MCF 10A (cell line): ENCODE results near the gene COG2. TPM values are rescaled to one million over a fixed set of nuclear protein-coding genes. Genes with fewer than 3 reads are reported as not detected.

Source experiments
- BruUV-seq: library from RNA; stranded (reverse); fragments of 400-500 nt; replicated peaks from 2 replicates; lab custom pipeline; 2021; lab: Mats Ljungman, UMichigan
- CTCF ChIA-PET: fragments of 300-600 bp; sonication (Branson Sonifier 250); formaldehyde crosslinking; extraction: SDS; loops from one replicate; lab custom pipeline; 2021; ENCODE audit warnings: antibody characterized with exemption, inconsistent platforms; lab: Yijun Ruan, JAX
- POLR2A ChIA-PET: fragments of 300-600, 350-650 bp; sonication (Branson Sonifier 250); formaldehyde crosslinking; extraction: SDS; loops from one replicate; lab custom pipeline; 2020; ENCODE audit warnings: antibody characterized with exemption, inconsistent platforms; lab: Yijun Ruan, JAX
- DNase-seq: peaks from one replicate; pipeline ENCODE4 v3.0.0-alpha.2; 2018; ENCODE audit not compliant: unreplicated experiment
- H3K27ac Mint-ChIP-seq: one replicate; pipeline ENCODE4 v1.8.0; 2022; ENCODE audit warnings: mild to moderate bottlenecking, low read depth, mixed read lengths; ENCODE audit not compliant: unreplicated experiment
- H3K27me3 Mint-ChIP-seq: one replicate; pipeline ENCODE4 v1.8.0; 2022; ENCODE audit warnings: mixed read lengths; ENCODE audit not compliant: insufficient read depth, unreplicated experiment
- H3K36me3 Mint-ChIP-seq: one replicate; pipeline ENCODE4 v1.8.0; 2022; ENCODE audit warnings: mild to moderate bottlenecking, moderate library complexity, mixed read lengths; ENCODE audit not compliant: insufficient read depth, unreplicated experiment
- H3K4me1 Mint-ChIP-seq: one replicate; pipeline ENCODE4 v1.8.0; 2022; ENCODE audit warnings: mixed read lengths; ENCODE audit not compliant: insufficient read depth, unreplicated experiment
- H3K4me3 Mint-ChIP-seq: one replicate; pipeline ENCODE4 v1.8.0; 2022; ENCODE audit warnings: mild to moderate bottlenecking, moderate library complexity, mixed read lengths; ENCODE audit not compliant: unreplicated experiment
- H3K9me3 Mint-ChIP-seq: one replicate; pipeline ENCODE4 v1.8.0; 2022; ENCODE audit warnings: mixed read lengths; ENCODE audit not compliant: unreplicated experiment
- intact Hi-C: fragments of 100-400 bp; cut with micrococcal nuclease; formaldehyde crosslinking; loops from 2 replicates; pipeline ENCODE4 v1.14.1; 2022
- total RNA-seq: library from RNA; stranded (reverse); gene quantifications from 2 replicates; pipeline ENCODE4 v1.2.3, GENCODE V29; 2022
- TF ChIP-seq, protein P1 (sequence below): fragments of 200-600 bp; IDR thresholded peaks from one replicate; pipeline ENCODE4 v1.8.0; 2022; ENCODE audit warnings: antibody characterized with exemption, mild to moderate bottlenecking; ENCODE audit not compliant: unreplicated experiment

COG2 gene
- total RNA-seq, 1 experiment from 2014 or later = 46.7 TPM

DNA sequence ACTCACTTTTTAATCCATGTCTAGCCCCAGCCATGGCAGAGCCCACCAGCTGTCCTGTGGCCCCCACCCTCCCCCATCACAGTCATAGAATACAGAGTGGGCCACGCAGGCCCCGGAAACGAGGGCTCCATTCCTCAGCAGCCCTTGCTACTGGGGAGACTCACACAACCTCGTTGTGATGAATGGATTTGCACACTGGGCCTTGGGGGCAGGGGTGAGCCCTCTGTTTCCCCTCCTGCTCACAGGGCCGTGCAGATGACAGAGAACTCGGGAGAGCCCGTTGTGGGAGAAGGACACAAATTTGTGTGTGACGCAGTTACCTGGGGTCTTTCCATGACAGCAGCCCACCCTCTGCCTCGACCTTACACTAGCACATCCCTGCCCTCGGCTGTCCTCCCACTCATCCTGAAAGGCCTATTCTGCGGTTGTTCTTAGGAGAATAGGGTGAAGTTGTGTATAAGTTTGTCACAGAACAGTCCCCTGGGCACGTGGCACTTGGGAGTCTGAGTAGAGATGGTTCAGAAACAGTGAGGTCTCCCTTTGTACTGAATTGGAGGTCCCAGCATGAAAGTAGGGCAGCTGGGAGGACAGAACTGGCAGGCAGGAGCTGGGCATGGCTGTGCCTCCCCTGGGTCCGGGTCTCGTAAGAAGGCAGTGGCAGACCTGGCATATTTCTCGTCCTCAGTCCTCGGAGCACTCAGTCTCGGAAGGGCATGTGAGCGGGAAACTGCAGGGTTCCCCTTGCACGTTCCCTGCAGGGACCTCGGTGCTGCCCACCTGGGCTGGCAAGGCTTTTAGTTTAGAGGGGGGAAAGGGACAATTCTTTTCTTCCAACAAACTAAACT lies 64.8 kb downstream of the COG2 start:
- H3K9me3 Mint-ChIP-seq = no peaks in the 10 kb centered on the region
- H3K27ac Mint-ChIP-seq = no peak overlapping the region
- POLR2A ChIA-PET = no interaction called here
- H3K4me3 Mint-ChIP-seq = no peak overlapping the region
- intact Hi-C loops = no loop called here
- no peaks in the 10 kb centered on the region for H3K36me3 Mint-ChIP-seq
- no peak for DNase-seq
- CTCF ChIA-PET = interaction anchor here (0.6 to 0.8 kb wide), 2 partner anchors 91 to 1563 kb away, joined by 3 read pairs; no protein-coding TSS in a partner anchor
- TF ChIP-seq, protein P1, sequence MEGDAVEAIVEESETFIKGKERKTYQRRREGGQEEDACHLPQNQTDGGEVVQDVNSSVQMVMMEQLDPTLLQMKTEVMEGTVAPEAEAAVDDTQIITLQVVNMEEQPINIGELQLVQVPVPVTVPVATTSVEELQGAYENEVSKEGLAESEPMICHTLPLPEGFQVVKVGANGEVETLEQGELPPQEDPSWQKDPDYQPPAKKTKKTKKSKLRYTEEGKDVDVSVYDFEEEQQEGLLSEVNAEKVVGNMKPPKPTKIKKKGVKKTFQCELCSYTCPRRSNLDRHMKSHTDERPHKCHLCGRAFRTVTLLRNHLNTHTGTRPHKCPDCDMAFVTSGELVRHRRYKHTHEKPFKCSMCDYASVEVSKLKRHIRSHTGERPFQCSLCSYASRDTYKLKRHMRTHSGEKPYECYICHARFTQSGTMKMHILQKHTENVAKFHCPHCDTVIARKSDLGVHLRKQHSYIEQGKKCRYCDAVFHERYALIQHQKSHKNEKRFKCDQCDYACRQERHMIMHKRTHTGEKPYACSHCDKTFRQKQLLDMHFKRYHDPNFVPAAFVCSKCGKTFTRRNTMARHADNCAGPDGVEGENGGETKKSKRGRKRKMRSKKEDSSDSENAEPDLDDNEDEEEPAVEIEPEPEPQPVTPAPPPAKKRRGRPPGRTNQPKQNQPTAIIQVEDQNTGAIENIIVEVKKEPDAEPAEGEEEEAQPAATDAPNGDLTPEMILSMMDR = no peak
- no TSS peak for BruUV-seq
- H3K27me3 Mint-ChIP-seq = no peaks in the 10 kb centered on the region
- peaks cover 11% of the 10 kb centered on the region for H3K4me1 Mint-ChIP-seq

DNA sequence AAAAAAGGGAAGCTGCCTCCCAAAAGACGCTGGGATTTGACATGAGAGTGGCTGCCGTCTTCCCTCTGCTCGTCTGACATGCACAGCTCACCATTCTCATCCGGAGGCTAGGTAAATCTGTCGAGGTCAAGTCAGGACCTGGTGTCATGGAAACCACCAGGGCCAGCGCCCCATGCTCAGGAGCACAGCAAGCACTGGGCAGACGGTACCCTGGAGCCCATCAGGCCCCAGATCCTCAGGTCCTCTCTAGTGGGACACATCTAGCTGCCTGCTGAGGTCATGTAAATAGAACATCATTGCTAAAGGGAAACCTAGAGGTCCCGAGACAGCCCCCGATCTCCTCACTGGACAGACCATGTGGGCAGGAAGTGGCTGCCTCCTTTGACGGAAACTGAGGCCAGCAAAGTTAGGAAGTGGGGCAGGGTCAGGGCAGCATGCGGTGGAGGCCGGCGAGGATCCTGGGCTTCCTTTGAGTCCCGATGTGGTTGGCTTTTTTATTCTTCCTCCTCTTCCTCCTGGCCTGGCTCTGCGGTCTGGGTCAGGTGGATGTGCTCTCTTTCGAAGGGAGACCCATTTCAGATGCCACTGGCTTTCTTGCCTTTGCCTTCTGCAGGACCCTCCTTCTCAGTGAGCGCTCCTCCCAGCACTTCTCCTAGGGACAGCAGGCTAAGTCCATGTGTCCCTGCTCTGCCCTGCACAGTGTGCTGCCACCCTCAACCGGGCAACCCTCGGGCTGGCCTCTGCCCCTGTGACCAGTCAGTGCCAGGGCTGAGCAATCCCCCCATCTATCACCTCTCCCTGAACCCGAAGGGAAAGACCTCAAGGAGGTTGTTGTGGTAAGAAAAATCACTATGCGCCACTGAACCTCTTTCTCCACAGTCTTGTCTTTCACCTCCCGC lies 65.7 kb downstream of the COG2 start:
- POLR2A ChIA-PET = interaction anchor here (0.6 kb wide), 1 partner anchor 630 kb away, joined by 3 read pairs; the partner anchor contains the start of gene SPRTN
- no peaks in the 10 kb centered on the region for H3K36me3 Mint-ChIP-seq
- CTCF ChIA-PET = interaction anchor here (0.5 to 0.9 kb wide), 5 partner anchors 13 to 1564 kb away, joined by 3 to 4 read pairs (median 3); no protein-coding TSS in a partner anchor
- H3K4me1 Mint-ChIP-seq = peaks cover 11% of the 10 kb centered on the region
- H3K27me3 Mint-ChIP-seq = no peaks in the 10 kb centered on the region
- TF ChIP-seq, protein P1 = no peak
- H3K27ac Mint-ChIP-seq = no peak overlapping the region
- intact Hi-C loops = loop anchor here (1.0 kb wide), 1 partner anchor 25 kb away; no protein-coding TSS in a partner anchor
- no peaks in the 10 kb centered on the region for H3K9me3 Mint-ChIP-seq
- no TSS peak for BruUV-seq
- H3K4me3 Mint-ChIP-seq = no peak overlapping the region
- DNase-seq = no peak

DNA sequence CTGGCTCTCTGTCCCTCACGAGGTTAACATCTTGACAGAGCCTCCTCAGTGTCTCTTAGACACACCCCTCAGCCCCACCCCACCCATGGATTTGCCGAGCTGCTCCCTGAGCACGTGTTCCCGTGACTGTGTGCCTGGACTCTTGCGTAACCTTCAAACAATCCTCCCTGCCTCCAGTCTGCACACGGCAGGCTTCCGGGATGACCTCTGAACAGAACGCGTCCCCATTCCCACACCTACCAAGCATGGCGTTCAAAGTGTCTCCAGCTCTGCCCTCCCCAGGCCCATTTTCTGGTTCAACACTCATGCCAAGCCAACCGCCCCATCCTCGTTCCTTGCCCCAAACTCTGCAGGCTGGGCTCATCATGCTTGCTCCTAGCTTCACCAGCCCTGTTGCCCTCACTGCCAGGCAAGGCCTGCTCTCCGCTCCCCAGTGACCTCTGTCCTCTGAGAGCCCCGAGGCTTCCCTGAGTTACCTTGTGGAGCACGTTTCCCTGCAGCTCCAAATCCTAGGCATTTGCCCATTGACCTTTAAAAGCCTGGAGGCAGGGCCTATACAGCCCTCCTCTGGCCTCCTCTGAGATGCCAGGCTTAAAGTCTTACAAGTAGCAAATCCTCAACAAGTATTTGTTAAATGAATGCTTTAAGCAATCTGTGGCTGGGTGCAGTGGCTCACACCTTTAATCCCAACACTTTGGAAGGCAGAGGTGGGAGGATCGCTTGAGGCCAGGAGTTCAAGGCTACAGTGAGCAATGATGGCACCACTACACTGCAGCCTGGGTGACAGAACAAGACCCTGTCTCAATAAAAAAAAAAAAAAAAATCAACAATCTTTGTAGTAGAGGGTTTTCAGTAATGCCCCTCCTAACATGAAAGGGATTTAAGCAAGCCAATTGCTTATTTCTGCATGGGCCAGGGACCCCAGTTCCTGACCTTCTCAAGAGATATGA lies 66.6 kb downstream of the COG2 start:
- H3K9me3 Mint-ChIP-seq = no peaks in the 10 kb centered on the region
- H3K27ac Mint-ChIP-seq = no peak overlapping the region
- ChIA-PET POLR2A (interaction anchor here (0.6 kb wide), 1 partner anchor 629 kb away, joined by 3 read pairs; the partner anchor contains the start of gene SPRTN), CTCF (interaction anchor here (0.5 to 0.9 kb wide), 4 partner anchors 12 to 1439 kb away, joined by 3 to 4 read pairs (median 3); no protein-coding TSS in a partner anchor)
- no peaks in the 10 kb centered on the region for H3K36me3 Mint-ChIP-seq
- H3K4me3 Mint-ChIP-seq = no peak overlapping the region
- TF ChIP-seq, protein P1 = no peak
- no peaks in the 10 kb centered on the region for H3K27me3 Mint-ChIP-seq
- H3K4me1 Mint-ChIP-seq = peaks cover 14% of the 10 kb centered on the region
- no TSS peak for BruUV-seq
- intact Hi-C loops = loop anchor here (1.0 kb wide), 1 partner anchor 26 kb away; no protein-coding TSS in a partner anchor
- DNase-seq = peak; percentile 95
